HG03135 (cell line): ENCODE measurements around the gene TRPM5.

ENCODE experiments used
- ATAC-seq: cut with Tn5 transposase; IDR thresholded peaks from one replicate; pipeline ENCODE4 v1.9.1; 2021; ENCODE audit warnings: mild to moderate bottlenecking, moderate library complexity; ENCODE audit not compliant: unreplicated experiment

Gene TRPM5

DNA sequence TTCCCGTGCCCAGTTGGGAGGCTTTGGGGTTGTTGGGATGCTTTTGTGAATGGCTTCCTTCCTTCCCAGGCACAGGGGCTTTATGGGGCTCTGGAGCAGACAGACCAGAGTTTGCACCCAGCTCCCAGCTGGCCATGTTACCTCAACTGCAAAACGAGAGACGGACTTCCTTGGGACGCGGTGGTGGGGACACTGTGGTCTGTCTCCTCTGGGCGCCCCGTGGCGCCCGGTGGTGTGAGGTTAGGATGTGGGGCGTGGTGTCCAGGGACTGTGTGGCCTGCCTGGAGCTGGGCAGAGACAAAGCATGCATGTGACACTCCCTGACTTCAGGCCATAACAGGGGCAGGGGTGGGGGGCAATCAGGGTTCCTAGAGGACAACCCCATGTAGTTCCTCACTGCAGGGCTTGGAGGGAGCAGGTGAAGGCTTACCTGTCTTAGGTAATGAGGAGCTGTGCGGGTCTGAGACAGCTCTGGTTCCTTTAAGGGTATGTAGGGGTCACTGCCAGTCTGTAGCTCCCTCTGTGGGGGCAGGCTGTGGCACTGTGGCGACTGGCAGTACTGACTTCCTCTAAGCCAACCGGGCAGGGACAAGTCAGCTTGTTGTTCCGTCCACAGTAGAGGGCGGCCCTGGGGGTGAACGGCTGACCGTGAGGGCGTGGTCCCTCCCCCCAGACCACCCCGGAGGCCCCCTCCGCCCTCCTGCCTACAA is 14.9 kb upstream of the TRPM5 start:
- ATAC-seq = no peak

DNA sequence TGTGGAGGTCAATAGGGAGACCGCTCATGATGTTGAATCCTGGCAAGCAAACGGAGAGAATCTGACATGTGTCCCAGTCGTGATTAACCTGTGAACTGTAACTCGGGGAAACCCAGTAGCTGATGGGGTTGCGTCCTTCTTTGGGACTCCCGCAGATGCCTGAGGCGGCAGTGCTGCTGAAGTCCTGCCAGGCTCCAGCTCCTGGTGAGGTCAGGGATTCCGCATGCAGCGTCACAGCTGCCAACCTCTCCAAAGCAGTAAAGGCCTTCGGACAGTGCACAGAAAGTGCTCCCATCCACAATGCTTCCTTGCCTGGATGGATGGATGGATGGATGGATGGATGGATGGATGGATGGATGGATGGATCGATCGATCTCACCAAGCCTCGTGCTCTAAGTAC is 14.0 kb upstream of the TRPM5 start:
- ATAC-seq = no peak

DNA sequence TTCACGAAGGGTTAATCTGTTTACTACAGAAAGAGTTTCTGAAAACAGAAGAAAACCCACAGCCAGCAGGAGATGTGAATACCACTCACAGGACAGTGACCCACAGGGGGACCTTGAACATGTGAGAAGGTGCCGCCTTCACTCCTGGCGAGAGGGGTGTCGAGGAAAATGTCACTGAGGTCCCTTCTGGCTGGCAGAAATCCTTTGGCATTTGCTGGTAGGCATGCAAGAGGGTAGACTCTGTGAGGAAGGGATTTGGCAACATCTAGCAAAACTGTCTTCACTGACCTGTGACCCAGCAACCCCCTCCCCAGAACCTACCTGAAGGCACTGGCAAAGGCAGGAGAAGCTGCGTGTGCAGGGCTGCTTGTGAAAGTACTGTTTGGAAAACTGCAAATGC is 9.1 kb upstream of the TRPM5 start:
- ATAC-seq = no peak

DNA sequence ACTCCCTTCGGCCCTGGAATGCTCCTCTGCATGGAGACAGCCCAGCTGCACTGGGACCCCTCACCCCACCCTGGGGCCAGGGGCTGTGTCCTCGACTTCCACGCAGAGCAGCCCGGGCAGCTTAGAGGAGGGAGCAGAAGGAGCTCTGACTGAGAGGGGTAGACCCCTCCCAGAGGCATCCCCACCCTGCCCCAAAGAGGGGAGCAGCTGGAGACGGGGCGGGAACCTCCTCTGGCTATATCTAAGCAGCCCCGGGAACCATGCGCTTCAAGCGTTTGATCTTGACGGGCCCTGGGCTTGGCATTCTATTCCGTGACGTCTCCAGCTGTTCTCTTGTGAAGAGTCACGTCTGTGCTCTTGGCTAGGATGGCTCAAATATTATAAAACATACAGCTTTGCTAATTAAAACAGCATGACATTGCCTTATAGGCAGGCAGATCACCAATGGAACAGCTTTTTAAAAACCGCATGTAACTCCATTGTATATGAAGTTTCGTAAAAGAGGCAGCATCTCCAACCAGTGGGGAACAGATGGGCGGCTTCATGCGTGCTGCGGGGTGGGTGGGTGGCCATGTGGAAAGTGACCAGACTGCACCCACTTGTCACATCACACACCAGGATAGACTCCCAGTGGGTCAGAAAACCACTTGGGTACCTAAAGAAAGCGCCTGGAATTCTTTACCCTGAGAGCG is 8.2 kb upstream of the TRPM5 start:
- no peak for ATAC-seq

DNA sequence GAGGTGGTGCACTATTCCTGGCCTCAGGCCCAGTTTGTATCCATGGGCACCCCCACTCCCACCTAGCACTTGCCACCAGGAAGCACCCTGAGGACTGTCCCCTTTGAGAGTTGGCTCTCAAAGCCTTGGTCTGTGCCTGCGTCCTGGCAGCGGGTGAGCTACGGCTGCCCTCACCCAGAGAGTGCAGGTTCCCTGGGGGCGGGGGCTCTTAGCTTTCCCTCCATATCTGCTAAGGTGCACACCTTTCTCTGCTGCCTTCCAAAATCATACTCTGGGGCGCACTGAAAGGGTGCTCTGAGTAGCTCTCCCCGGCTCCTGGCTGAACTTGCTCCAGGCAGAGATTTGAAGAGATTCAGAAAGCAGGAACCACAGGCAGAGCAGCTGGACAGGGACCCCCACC is 7.6 kb upstream of the TRPM5 start:
- no peak for ATAC-seq

DNA sequence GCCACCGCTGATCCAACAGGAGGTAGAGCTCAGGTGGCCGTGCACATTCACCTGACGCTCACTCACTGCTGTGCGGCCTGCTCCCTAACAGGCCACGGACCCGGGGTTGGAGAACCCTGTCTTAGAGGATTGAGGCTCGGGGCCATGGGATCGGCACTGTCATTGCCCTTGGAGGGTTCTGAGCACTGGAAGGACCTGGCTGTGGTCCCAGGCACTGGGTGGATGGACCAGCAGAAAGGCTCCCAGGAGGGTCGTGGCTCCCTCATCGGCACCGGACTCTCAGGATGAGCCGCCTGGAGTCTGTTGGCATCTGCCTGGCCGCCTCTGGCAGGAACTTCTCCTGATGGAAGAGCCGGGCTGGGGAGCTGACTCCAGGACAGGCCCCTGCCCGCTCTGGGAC is 7.0 kb upstream of the TRPM5 start:
- ATAC-seq = no peak

DNA sequence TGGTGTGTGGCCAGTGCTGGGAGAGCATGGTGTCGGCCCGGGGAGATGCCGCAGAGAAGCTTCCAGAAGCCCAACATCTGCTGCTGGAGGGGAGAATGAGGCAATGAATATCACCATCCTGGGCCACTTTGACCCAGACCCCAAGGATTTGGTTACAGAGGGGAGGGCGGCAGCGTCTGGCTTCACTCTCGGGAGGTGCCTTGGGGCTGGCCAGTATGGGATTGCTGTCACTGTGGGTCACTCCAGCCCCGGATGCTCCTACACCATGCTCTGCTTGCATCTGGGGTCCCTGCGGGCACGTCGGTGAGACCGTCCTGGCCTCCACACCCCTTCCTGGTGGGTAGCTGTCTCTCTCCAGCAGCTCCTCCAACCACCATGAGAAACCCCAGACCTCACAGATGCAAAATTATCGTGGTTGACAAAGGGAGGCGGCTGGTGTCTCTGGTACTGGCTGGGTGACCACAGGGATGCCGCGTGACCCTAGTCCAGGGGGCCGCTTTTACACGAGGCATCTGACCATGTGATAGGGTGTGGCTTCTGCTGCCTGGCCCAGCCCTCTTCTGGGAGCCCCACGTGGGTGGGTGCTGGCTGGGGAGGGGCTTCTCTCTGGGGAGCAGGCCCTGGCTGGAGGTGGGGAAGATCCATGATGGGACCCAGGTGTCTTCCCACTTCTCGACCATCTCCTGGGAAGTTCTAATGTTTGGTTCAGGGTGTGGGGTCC is 6.2 kb upstream of the TRPM5 start:
- no peak for ATAC-seq

DNA sequence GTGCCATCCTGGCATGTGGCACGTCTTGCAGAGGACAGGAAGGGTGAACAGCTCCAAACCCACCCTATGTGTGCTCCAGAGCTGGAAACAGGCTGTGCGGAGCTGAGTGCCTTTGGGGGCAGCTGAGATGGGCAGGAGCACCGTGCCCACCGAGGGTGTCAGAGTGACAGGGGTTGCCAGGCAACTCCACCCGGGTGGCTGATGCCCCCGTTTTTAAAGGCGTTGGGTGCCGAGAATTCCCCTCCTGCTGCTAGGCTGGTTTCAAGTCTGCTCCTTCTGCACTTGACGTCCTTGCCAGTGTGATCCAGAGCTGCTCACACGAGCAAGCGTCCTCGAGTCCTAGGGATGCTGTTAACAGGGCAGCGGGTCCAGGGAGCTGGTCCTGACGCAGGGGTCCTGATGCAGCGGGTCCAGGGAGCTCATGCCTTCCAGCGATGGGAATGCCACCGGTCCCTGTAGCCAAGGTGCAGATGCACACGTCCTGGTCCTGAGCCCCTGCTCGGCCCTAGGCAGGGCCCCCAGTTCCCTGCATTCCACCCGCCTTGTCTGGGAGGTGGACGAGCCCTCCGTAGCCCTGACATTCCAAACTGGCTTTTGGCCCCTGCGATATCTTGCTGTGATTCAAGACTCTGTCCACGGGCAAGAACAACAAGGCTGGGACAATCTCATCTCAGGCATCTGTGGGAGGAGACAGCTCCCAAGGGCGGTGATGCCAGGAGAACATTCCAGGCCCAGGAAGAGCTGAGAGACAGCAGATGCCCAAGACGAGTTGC is 5.4 kb upstream of the TRPM5 start:
- ATAC-seq = no peak

DNA sequence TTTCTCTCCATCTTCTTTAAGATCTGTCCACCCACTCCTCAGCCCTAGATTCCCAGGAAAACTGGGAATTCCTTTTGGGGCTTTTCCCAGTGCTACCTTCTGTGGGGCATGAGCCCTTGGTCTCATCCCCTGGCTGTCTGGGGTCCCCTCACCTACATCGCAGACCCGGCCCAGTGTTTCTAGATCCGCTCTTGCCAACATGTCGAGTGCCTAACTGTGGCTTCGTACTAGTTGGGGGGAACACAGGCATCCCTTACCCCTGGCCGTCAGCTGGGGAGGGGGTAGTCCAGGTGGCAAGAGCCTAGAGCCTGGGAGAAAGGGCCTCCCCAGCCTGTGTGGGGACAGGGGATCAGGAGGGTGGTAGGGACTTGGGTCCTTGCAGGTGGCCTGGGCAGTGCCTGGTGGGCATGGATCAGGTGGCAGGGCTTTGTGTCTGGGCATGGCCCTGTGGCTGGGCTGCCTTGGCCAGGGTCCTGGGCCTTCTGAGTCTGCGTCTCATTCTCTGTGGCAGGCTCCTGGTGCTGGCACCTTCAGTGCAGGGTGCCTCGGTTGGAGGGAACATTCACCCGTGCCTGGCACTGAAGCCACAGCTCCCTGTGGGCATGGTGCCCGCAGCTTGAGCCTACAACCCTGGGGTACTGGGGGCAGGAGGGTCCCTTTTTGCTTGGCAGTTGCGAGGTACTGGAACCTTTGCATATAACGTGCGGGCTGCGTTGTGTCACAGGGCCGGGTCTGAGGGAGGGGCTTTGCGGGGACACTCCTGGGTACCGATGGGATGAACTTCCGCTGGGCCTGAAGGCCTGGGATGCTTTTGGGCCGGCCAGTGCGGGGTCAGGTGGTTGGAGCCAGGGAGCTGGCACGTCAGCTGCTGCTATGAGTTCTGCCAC is 4.6 kb upstream of the TRPM5 start:
- ATAC-seq = no peak

DNA sequence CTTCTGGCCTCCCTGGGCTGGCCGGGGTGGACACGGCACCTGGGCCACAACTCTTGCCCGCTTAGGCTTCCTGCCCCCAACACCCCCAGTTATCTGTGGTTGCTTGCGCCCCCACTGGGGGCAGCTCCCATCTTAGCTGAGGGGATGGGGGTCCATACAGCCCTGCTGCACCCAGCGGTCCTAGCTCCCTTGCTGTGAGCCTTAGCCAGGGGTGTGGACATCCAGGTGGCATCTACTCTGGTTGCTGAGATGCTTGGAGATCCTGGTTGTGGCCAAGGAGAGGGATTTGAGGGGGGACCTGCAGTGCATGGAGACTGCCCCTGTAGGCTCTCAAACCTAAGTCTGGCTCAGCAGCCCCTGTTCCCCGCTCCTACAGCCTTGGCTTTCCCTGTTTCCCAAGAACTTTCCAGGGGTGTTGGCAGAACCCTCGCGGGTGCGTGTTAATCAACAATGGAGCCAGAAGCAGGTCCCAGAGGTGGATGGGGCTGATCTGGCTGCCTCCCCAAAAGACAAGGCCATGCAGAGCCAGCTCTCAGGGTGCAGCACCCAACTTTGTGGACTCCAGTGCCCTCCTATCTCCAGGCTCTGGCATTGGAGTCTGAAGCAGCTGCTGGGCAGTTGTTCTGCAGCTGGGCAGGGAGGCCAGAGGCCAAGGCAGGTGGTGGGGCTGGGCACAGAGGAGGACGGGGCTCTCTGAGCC is 3.8 kb upstream of the TRPM5 start:
- ATAC-seq = no peak

DNA sequence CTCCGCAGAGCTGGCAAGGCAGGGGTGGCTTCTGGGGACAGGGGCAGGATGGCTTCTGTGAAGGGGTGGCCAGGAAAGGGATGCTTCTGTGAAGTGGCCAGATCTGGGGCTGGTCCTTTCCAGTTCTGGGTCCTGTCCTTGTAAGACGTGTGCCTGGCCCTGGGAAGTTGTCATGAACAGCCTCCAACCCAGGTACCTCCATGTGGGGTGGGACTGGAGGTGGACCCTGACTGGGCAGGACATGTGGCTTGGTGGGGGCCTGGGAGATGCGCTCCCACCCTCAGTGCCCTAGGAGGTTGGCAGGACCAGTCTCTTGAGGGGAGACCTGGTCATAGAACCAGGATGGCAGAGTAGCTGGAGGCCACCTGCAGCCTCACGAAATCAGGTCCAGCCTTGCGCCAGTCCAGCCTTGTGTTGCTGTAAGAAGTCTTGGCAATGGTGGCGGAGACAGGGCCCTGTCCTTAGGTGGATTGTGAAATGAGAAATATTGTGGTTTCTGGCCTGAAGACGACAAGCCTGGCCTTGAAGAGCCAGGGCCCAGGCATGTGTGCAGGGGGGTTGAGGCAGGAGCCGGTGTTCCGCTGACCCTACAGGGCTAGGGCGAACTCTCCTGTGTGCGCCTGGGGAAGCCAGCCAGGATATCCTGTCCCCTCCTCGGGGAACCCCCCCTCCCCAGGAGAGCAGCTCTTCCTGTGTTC is 3.1 kb upstream of the TRPM5 start:
- ATAC-seq = no peak

DNA sequence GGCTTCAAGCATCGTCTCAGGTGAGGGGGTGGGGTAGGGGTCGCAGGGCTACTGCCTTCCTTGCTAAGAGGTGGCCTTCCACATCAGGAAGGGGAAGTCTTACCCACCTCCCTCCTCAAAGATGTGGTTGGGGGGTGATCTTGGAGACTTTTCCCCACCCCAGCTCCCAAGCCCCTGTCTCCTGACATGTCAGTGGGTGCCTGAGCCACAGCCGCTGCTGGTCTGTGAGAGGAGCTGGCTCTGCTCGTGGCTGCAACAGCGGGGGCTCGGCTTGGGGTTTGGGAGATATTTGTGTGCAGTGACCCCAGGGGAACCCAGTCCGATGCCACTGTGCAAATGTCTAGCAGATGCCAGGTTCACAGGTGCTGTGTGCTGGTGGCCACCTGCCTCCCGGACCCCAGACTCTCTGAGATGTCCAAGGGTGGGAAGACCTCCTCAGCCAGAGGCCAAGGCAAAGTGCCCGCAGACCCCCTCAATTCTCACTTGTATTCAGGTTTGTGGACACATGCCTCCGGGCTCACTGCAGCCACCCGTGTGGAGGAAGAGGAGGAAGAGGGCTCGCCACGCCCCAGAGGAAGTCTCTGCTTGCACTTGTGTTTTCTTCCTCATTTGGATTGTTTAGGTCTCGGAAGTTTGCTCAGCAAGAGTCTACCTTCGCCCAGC is 2.4 kb upstream of the TRPM5 start:
- ATAC-seq = no peak

DNA sequence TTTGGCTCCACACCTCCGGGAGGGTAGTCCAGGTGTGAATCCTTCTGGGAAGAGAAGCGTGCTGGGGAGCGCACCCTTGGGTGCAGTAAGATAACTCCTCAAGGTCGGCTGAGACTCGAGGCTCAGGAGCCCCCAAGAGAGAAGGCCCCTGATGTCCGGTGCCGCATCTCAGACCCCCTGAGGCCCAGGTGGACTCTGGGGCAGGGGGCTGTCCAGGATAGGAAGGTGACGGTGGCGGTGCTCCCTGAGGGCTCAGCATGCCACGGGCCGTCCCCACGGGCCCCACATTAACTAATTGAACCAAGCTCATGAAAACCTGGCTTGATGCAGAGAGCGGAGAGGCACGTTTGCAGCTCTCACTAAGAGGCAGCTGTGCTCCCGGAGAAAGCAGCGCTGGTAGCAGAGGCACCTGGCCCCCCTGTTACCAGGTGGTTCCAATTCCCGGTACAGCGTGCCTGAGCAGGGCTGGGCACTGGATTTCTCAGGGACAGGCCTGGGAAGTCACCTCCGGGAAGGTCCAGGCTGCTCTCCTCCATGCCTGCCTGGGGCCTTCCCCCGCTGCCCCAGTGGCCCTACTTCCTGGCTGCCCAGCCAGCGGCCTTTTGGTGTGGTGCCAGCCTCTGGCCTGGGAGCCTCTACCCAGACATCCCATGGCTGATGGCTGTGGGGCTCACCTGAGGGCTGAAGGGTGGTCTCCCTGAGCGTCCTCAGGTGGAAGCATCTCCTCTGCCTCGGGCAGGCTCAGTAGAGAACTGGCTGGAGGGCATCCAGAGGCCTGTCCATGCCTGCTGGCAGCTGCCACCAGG is 1.6 kb upstream of the TRPM5 start:
- ATAC-seq = no peak

DNA sequence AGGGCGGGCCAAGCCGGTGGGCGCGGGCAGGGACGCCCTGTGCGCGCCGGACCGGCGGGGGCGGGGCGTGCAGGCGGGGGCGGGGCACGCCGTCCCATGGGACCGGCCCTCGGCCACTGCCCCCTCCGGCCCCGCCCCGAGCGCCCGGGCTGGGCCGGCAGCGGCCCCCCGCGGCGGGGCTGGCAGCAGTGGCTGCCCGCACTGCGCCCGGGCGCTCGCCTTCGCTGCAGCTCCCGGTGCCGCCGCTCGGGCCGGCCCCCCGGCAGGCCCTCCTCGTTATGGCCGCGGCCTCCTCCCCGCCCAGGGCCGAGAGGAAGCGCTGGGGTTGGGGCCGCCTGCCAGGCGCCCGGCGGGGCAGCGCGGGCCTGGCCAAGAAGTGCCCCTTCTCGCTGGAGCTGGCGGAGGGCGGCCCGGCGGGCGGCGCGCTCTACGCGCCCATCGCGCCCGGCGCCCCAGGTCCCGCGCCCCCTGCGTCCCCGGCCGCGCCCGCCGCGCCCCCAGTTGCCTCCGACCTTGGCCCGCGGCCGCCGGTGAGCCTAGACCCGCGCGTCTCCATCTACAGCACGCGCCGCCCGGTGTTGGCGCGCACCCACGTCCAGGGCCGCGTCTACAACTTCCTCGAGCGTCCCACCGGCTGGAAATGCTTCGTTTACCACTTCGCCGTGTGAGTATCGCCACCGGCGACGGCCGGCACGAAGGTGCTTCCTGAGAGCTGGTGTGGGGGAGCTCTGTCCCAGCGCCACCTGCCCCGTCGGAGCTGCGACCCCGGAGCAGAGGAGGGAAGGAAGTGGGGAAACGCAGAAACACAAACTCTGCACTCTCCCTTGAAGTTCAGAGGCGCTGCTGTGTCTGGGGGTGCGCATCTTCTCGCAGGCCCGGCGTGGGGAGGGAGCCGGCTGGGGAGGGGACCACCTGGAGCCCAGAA is 769 bp upstream of the TRPM5 start, which contains the start of gene KCNQ1:
KCNQ1 (plus strand) TSS at position 188 of the 925 bp plus-strand sequence; CDS start at position 279, 91 bp downstream.
- ATAC-seq = no peak

DNA sequence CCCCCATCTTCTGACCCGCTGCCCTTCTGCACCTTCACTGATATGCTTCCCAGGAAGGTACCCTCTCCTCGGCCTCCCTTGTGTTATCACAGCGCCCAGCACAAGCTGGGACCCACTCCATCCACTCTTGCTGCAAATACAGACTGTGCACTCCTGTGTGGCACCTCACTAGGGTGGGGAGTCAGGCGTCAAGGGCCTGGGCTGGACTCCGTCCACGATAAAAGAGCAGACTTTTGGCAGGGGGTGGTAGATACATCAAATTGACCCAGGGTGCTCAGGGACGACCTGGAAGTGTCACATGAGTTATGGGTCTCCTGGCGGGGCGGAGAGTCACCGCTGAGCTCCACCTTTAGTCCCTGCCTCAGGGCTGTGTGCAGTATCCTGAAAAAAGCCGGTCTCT is 908 bp downstream of the TRPM5 start:
- ATAC-seq = no peak

DNA sequence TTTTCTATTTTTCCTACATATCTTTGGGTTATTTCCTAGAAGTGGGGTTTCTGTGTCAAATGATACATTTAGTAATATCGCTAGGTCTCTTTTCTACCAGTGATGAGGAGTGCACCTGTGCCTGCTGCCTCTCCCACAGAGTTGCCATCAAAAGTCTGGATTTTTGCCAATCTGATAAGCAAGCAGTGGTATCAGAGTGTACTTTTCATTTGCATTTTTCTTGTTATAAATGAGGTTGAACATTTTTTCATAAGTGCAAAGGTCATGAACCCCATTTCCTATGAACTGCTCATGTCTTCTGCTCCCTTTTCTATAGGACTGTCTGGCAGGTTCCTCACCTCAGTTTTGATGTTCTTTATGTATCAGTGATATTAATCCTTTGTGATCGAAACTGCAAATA is 1.7 kb downstream of the TRPM5 start:
- ATAC-seq = no peak

DNA sequence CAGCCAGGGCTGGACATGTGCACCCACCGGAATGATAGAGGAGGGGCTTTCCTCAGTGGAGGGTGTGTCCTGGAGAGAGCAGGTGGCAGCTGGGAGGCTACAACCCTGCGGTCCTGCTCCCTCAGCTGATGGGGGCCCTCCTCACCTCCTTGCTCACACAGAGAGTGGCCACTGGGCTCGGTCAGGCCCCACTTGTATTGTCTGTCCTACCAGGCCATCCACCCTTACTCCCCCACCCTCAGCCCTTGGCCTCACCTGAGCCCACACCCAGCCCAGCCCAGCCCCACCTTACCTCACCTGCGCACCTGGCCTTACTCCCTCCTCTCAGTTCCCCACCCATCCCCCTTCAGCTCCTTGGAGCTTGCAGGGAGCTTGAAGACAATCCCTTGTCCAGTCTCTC is 3.1 kb downstream of the TRPM5 start:
- ATAC-seq = no peak
